OCI-LY1 (cell line): ENCODE measurements around the gene KRTAP5-4.

Experiments
- H2AFZ ChIP-seq: fragments of 200-600 bp; sonication (generic), shearing (Covaris generic); 2 replicates; pipeline ENCODE4 v1.6.0; 2014; ENCODE audit warnings: antibody characterized with exemption, mild to moderate bottlenecking, low read length
- H3F3A ChIP-seq: fragments of 200-600 bp; sonication (generic), shearing (Covaris generic); 2 replicates; pipeline ENCODE4 v1.6.0; 2014; ENCODE audit warnings: mild to moderate bottlenecking, antibody characterized with exemption, low read length, moderate library complexity; ENCODE audit not compliant: insufficient read depth
- H3K27ac ChIP-seq: fragments of 200-600 bp; sonication (generic); 2 replicates; pipeline ENCODE4 v1.5.1; 2014; ENCODE audit warnings: low read length, mixed run types, mild to moderate bottlenecking, low read depth; ENCODE audit not compliant: poor library complexity, severe bottlenecking
- H3K27me3 ChIP-seq: fragments of 200-600 bp; sonication (generic); 2 replicates; pipeline ENCODE4 v1.6.0; 2014; ENCODE audit warnings: antibody characterized with exemption, mild to moderate bottlenecking, low read length, moderate library complexity; ENCODE audit not compliant: insufficient read depth
- H3K36me3 ChIP-seq: fragments of 200-600 bp; sonication (generic); 2 replicates; pipeline ENCODE4 v1.6.1; 2014; ENCODE audit warnings: mild to moderate bottlenecking, antibody characterized with exemption, low read length, moderate library complexity, mixed read lengths; ENCODE audit not compliant: insufficient read depth
- H3K4me1 ChIP-seq: fragments of 200-600 bp; sonication (generic); 2 replicates; pipeline ENCODE4 v1.5.1; 2014; ENCODE audit warnings: mild to moderate bottlenecking, low read length, moderate library complexity; ENCODE audit not compliant: insufficient read depth, severe bottlenecking
- H3K4me2 ChIP-seq: fragments of 200-600 bp; sonication (generic), shearing (Covaris generic); 2 replicates; pipeline ENCODE4 v1.6.1; 2014; ENCODE audit warnings: low read length
- H3K4me3 ChIP-seq: fragments of 200-600 bp; sonication (generic); 2 replicates; pipeline ENCODE4 v1.5.1; 2014; ENCODE audit warnings: low read length, low read depth, mild to moderate bottlenecking, mixed read lengths; ENCODE audit not compliant: poor library complexity, severe bottlenecking
- H3K79me2 ChIP-seq: fragments of 200-600 bp; shearing (Covaris generic); 2 replicates; pipeline ENCODE4 v1.6.1; 2016; ENCODE audit warnings: mixed run types, low read length, mixed read lengths; ENCODE audit not compliant: insufficient read depth
- H3K9ac ChIP-seq: fragments of 200-600 bp; sonication (generic), shearing (Covaris generic); 2 replicates; pipeline ENCODE4 v1.6.1; 2014; ENCODE audit warnings: mild to moderate bottlenecking, low read length, mixed read lengths
- H3K9me2 ChIP-seq: fragments of 200-600 bp; sonication (generic), shearing (Covaris generic); 2 replicates; pipeline ENCODE4 v1.6.1; 2014; ENCODE audit warnings: low read depth, mild to moderate bottlenecking, low read length, mixed read lengths
- H3K9me3 ChIP-seq: fragments of 200-600 bp; shearing (Covaris generic); 2 replicates; pipeline ENCODE4 v1.6.1; 2014; ENCODE audit warnings: low read length, mixed read lengths
- H4K20me1 ChIP-seq: fragments of 200-600 bp; sonication (generic), shearing (Covaris generic); 2 replicates; pipeline ENCODE4 v1.6.0; 2016; ENCODE audit warnings: mild to moderate bottlenecking, low read length; ENCODE audit not compliant: insufficient read depth
- CTCF ChIP-seq: fragments of 200-600 bp; sonication (generic), shearing (Covaris generic); IDR thresholded peaks from 2 replicates; pipeline ENCODE4 v1.5.1; 2017; ENCODE audit warnings: mild to moderate bottlenecking, antibody characterized with exemption, low read length, moderate library complexity, mixed read lengths
- EZH2 ChIP-seq: fragments of 200-600 bp; sonication (generic), shearing (Covaris generic); IDR thresholded peaks from 2 replicates; pipeline ENCODE4 v1.8.0; 2017; ENCODE audit warnings: borderline replicate concordance, mixed run types, mild to moderate bottlenecking, antibody characterized with exemption, low read length, moderate library complexity, mixed read lengths

The KRTAP5-4 gene

GRCh38 chr11:1669546-1670218 lies 47.7 kb upstream of the KRTAP5-4 start:
- H3K4me2 ChIP-seq: no peak overlapping the region
- no peak overlapping the region for H3K4me3 ChIP-seq
- no peak overlapping the region for H3K9ac ChIP-seq
- H3K36me3 ChIP-seq: no peaks in the 10 kb centered on the region
- no peaks in the 10 kb centered on the region for H4K20me1 ChIP-seq
- TF ChIP-seq CTCF (no peak), EZH2 (no peak)
- no peaks in the 10 kb centered on the region for H3K9me3 ChIP-seq
- no peak overlapping the region for H3K27ac ChIP-seq
- no peaks in the 10 kb centered on the region for H3K9me2 ChIP-seq
- no peak overlapping the region for H2AFZ ChIP-seq
- H3F3A ChIP-seq: no peaks in the 10 kb centered on the region
- H3K79me2 ChIP-seq: no peaks in the 10 kb centered on the region
- no peaks in the 10 kb centered on the region for H3K4me1 ChIP-seq
- 0 out of 2 replicates have a peak, but pooled peaks cover 5% of the 10 kb centered on the region for H3K27me3 ChIP-seq

GRCh38 chr11:1668911-1669473 lies 47.1 kb upstream of the KRTAP5-4 start:
- no peak for TF ChIP-seq EZH2
- TF ChIP-seq CTCF: no peak
- Histone ChIP-seq H3K4me3 (no peak overlapping the region), H3K27ac (no peak overlapping the region), H3F3A (no peaks in the 10 kb centered on the region), H3K79me2 (no peaks in the 10 kb centered on the region), H4K20me1 (no peaks in the 10 kb centered on the region), H2AFZ (no peak overlapping the region), H3K27me3 (0 out of 2 replicates have a peak, but pooled peaks cover 5% of the 10 kb centered on the region), H3K36me3 (no peaks in the 10 kb centered on the region), H3K9me2 (no peaks in the 10 kb centered on the region), H3K9me3 (no peaks in the 10 kb centered on the region), H3K4me2 (no peak overlapping the region), H3K4me1 (no peaks in the 10 kb centered on the region), H3K9ac (no peak overlapping the region)

GRCh38 chr11:1667906-1668305 lies 46.0 kb upstream of the KRTAP5-4 start:
- Histone ChIP-seq H3K9me3 (no peaks in the 10 kb centered on the region), H3K4me3 (no peak overlapping the region), H3K79me2 (no peaks in the 10 kb centered on the region), H3K9me2 (no peaks in the 10 kb centered on the region), H3K4me1 (no peaks in the 10 kb centered on the region), H3K9ac (no peak overlapping the region), H3K27me3 (0 out of 2 replicates have a peak, but pooled peaks cover 5% of the 10 kb centered on the region), H2AFZ (no peak overlapping the region), H4K20me1 (no peaks in the 10 kb centered on the region), H3K27ac (no peak overlapping the region), H3F3A (no peaks in the 10 kb centered on the region), H3K36me3 (no peaks in the 10 kb centered on the region), H3K4me2 (no peak overlapping the region)
- TF ChIP-seq EZH2 (no peak), CTCF (no peak)
